IMR-90 (cell line): ENCODE data around the gene EIF4E3. TPM values are rescaled to one million over a fixed set of nuclear protein-coding genes. Genes with fewer than 3 reads are reported as not detected.

Experiments
- ATAC-seq: fragments of 200-7000 bp; cut with Tn5 transposase; 2 replicates; pipeline ENCODE4 v1.9.1; 2020; ENCODE audit warnings: low read depth, mild to moderate bottlenecking, moderate library complexity
- BruUV-seq: library from RNA; stranded (reverse); fragments of 400-500 nt; replicated peaks from 2 replicates; lab custom pipeline; 2021; lab: Mats Ljungman, UMichigan
- CTCF ChIA-PET: fragments of 300-600 bp; formaldehyde crosslinking; extraction: SDS; loops from one replicate; lab custom pipeline; 2021; ENCODE audit warnings: antibody characterized with exemption; lab: Yijun Ruan, JAX
- POLR2A ChIA-PET: fragments of 300-600 bp; sonication (Branson Sonifier 250); formaldehyde crosslinking; loops from one replicate; lab custom pipeline; 2022; ENCODE audit warnings: antibody characterized with exemption; ENCODE audit not compliant: unreplicated experiment; lab: Charles Lee
- DNase-seq: peaks from one replicate; pipeline ENCODE4 v3.0.0; 2013
- H2AFZ ChIP-seq: replicated peaks from 2 replicates; pipeline ENCODE3; 2013; ENCODE audit warnings: low read length, mild to moderate bottlenecking; ENCODE audit not compliant: poor library complexity
- H2AK5ac ChIP-seq: 2 replicates; pipeline ENCODE4 v1.6.1; 2013; ENCODE audit warnings: low read depth, low read length, inconsistent platforms
- H2AK9ac ChIP-seq: replicated peaks from 2 replicates; pipeline ENCODE3; 2013; ENCODE audit warnings: mild to moderate bottlenecking, low read depth, low read length, moderate library complexity; ENCODE audit not compliant: poor library complexity
- H2BK120ac ChIP-seq: 2 replicates; pipeline ENCODE4 v1.6.1; 2013; ENCODE audit warnings: low read depth, low read length, inconsistent platforms
- H2BK15ac ChIP-seq: 3 replicates; pipeline ENCODE4 v1.6.1; 2013; ENCODE audit warnings: low read depth, low read length, inconsistent platforms
- H2BK20ac ChIP-seq: 2 replicates; pipeline ENCODE4 v1.6.1; 2013; ENCODE audit warnings: low read depth, mild to moderate bottlenecking, inconsistent platforms, low read length, moderate library complexity
- H2BK5ac ChIP-seq: 2 replicates; pipeline ENCODE4 v1.6.1; 2013; ENCODE audit warnings: mild to moderate bottlenecking, low read depth, low read length, inconsistent platforms; ENCODE audit not compliant: poor library complexity, severe bottlenecking
- H3K14ac ChIP-seq: replicated peaks from 2 replicates; pipeline ENCODE4 v1.6.1; 2013; ENCODE audit warnings: low read depth, low read length, inconsistent platforms
- H3K18ac ChIP-seq: 2 replicates; pipeline ENCODE4 v1.6.1; 2013; ENCODE audit warnings: low read depth, low read length, control low read depth
- H3K23ac ChIP-seq: 2 replicates; pipeline ENCODE4 v1.6.1; 2013; ENCODE audit warnings: low read depth, low read length, inconsistent platforms
- H3K27ac ChIP-seq: 2 replicates; pipeline ENCODE4 v1.5.1; 2013; ENCODE audit warnings: mild to moderate bottlenecking, control low read depth, low read length; ENCODE audit not compliant: insufficient read depth
- H3K27me3 ChIP-seq: 2 replicates; pipeline ENCODE4 v1.6.1; 2013; ENCODE audit warnings: low read length; ENCODE audit not compliant: control insufficient read depth, insufficient read depth
- H3K36me3 ChIP-seq: 2 replicates; pipeline ENCODE4 v1.6.1; 2013; ENCODE audit warnings: low read length, mixed read lengths; ENCODE audit not compliant: control insufficient read depth, insufficient read depth
- H3K4ac ChIP-seq: 2 replicates; pipeline ENCODE4 v1.6.1; 2013; ENCODE audit warnings: low read depth, low read length, inconsistent platforms
- H3K4me1 ChIP-seq: 2 replicates; pipeline ENCODE4 v1.6.1; 2013; ENCODE audit warnings: low read length, mixed read lengths; ENCODE audit not compliant: control insufficient read depth, insufficient read depth
- H3K4me2 ChIP-seq: 2 replicates; pipeline ENCODE4 v1.6.1; 2013; ENCODE audit warnings: low read depth, mild to moderate bottlenecking, control low read depth, low read length, moderate library complexity
- H3K4me3 ChIP-seq: 2 replicates; pipeline ENCODE4 v1.5.1; 2013; ENCODE audit warnings: low read depth, mild to moderate bottlenecking, control low read depth, low read length, moderate library complexity; ENCODE audit not compliant: insufficient read depth
- H3K56ac ChIP-seq: 2 replicates; pipeline ENCODE4 v1.6.1; 2013; ENCODE audit warnings: low read length, inconsistent platforms; ENCODE audit not compliant: insufficient read depth; ENCODE audit errors: extremely low read depth
- H3K79me1 ChIP-seq, 2 experiments: 2 replicates each; pipeline ENCODE4 v1.6.1; 2013; ENCODE audit warnings: low read length in 2 of 2, inconsistent platforms in 1 of 2, low read depth in 1 of 2
- H3K9ac ChIP-seq: 2 replicates; pipeline ENCODE4 v1.6.1; 2013; ENCODE audit warnings: low read depth, low read length, control low read depth
- H3K9me1 ChIP-seq: 2 replicates; pipeline ENCODE4 v1.6.1; 2013; ENCODE audit warnings: low read length, inconsistent platforms; ENCODE audit not compliant: insufficient read depth
- H3K9me3 ChIP-seq: 2 replicates; pipeline ENCODE4 v1.6.1; 2013; ENCODE audit warnings: low read length; ENCODE audit not compliant: control insufficient read depth, insufficient read depth
- H4K20me1 ChIP-seq: 2 replicates; pipeline ENCODE4 v1.6.1; 2013; ENCODE audit warnings: low read length, inconsistent platforms; ENCODE audit not compliant: insufficient read depth
- H4K5ac ChIP-seq: 2 replicates; pipeline ENCODE4 v1.6.1; 2013; ENCODE audit warnings: mild to moderate bottlenecking, low read depth, low read length, control low read depth
- H4K8ac ChIP-seq, 2 experiments: 2 replicates each; pipeline ENCODE4 v1.6.1; 2013; ENCODE audit warnings: low read depth in 2 of 2, low read length in 2 of 2, control low read depth in 1 of 2, inconsistent platforms in 1 of 2
- H4K91ac ChIP-seq: 2 replicates; pipeline ENCODE4 v1.6.1; 2013; ENCODE audit warnings: low read depth, low read length, inconsistent platforms; ENCODE audit not compliant: insufficient read depth
- BHLHE40 ChIP-seq: fragments of 150-350 bp; IDR thresholded peaks from 2 replicates; pipeline ENCODE4 v1.6.1; 2016; ENCODE audit warnings: mild to moderate bottlenecking, low read depth, low read length
- CEBPB ChIP-seq: IDR thresholded peaks from 2 replicates; pipeline ENCODE4 v1.6.1; 2012; ENCODE audit warnings: low read depth, low read length, improper control_type of control experiment
- ELK1 ChIP-seq: fragments of 150-350 bp; IDR thresholded peaks from 2 replicates; pipeline ENCODE4 v1.6.1; 2016; ENCODE audit warnings: low read depth, mild to moderate bottlenecking, low read length, moderate library complexity, borderline replicate concordance
- FOS ChIP-seq: fragments of 150-350 bp; IDR thresholded peaks from 2 replicates; pipeline ENCODE4 v1.6.1; 2016; ENCODE audit warnings: low read depth, low read length
- MXI1 ChIP-seq: IDR thresholded peaks from 2 replicates; pipeline ENCODE4 v1.6.1; 2012; ENCODE audit warnings: low read depth, mild to moderate bottlenecking, low read length, moderate library complexity, borderline replicate concordance
- NFE2L2 ChIP-seq: fragments of 150-350 bp; IDR thresholded peaks from 2 replicates; pipeline ENCODE4 v1.6.1; 2016; ENCODE audit warnings: low read depth, mild to moderate bottlenecking, low read length
- POLR2A ChIP-seq: IDR thresholded peaks from 2 replicates; pipeline ENCODE4 v1.6.1; 2012; ENCODE audit warnings: mild to moderate bottlenecking, low read depth, low read length
- RAD21 ChIP-seq: IDR thresholded peaks from 2 replicates; pipeline ENCODE4 v1.6.1; 2012; ENCODE audit warnings: low read length, improper control_type of control experiment
- RCOR1 ChIP-seq: IDR thresholded peaks from 2 replicates; pipeline ENCODE4 v1.6.1; 2012; ENCODE audit warnings: mild to moderate bottlenecking, low read length, improper control_type of control experiment; ENCODE audit not compliant: insufficient replicate concordance
- SMC3 ChIP-seq: fragments of 150-350 bp; IDR thresholded peaks from 2 replicates; pipeline ENCODE4 v1.6.1; 2016; ENCODE audit warnings: low read depth, mild to moderate bottlenecking, antibody characterized with exemption, low read length, moderate library complexity
- USF2 ChIP-seq: fragments of 150-350 bp; IDR thresholded peaks from 2 replicates; pipeline ENCODE4 v1.6.1; 2017; ENCODE audit warnings: mild to moderate bottlenecking, antibody characterized with exemption, low read length, low read depth
- WGBS, 2 experiments: methylation state at CpG; one replicate each; pipeline versions ENCODE4 v1.1.5 to v1.1.7; 2013; ENCODE audit warnings: missing lambda C conversion rate in 2 of 2; ENCODE audit not compliant: insufficient read length in 1 of 2; ENCODE audit errors: extremely low coverage in 2 of 2; 5-methylcytosine and 5-hydroxymethylcytosine counted together
- dilution Hi-C: fragments of 300-500 bp; cut with HindIII; formaldehyde crosslinking; loops from one replicate; pipeline ENCODE4 v1.14.3; 2018; ENCODE audit warnings: low sequenced_read_pairs; ENCODE audit not compliant: unreplicated experiment
- in situ Hi-C: fragments of 300-500 bp; cut with MboI; formaldehyde crosslinking; loops from 3 replicates; pipeline ENCODE4 v1.14.3; 2019; ENCODE audit warnings: low sequenced_read_pairs, inconsistent platforms, mixed read lengths
- intact Hi-C: fragments of 100-400 bp; cut with micrococcal nuclease; formaldehyde crosslinking; loops from 2 replicates; pipeline ENCODE4 v1.10.0; 2022
- polyA plus RNA-seq, 3 experiments: library from polyadenylated mRNA; depleted of rRNA; stranded (reverse); fragments of >200 nt; gene quantifications; 2 replicates each; pipeline ENCODE4 v1.2.3, GENCODE V29; 2012; ENCODE audit warnings: low replicate concordance in 1 of 3
- total RNA-seq: library from RNA; depleted of rRNA; stranded (reverse); fragments of >200 nt; gene quantifications from 2 replicates; pipeline ENCODE4 v1.2.3, GENCODE V29; 2012

EIF4E3 gene
- total and polyA plus RNA-seq, 2 of the 4 experiments (the other 2 are of a cell fraction), result 0.72 to 1.1 TPM

GRCh38 chr3:71684046-71684756 lies 41.0 kb downstream of the EIF4E3 start (continued):
- TF ChIP-seq ELK1 (no peak), SMC3 (no peak)

- H3K4ac ChIP-seq, result peak overlapping the region; percentile 47; the same call in 1 of the 2 replicates
- intact Hi-C loops (loop anchor here (2.0 to 10.0 kb wide), 4 partner anchors 144 to 576 kb away; no protein-coding TSS in a partner anchor), dilution Hi-C loops (no loop called here), in situ Hi-C loops (no loop called here)
- H3K27me3 ChIP-seq, result no peaks in the 10 kb centered on the region
- DNase-seq, result peak; percentile 83
- peak overlapping the region; percentile 58 for H3K4me2 ChIP-seq
- ChIA-PET POLR2A (interaction anchor here (0.7 kb wide), 1 partner anchor 692 kb away, joined by 4 read pairs; no protein-coding TSS in a partner anchor), CTCF (interaction anchor here (0.6 to 1.6 kb wide), 15 partner anchors 9 to 1826 kb away, joined by 3 to 10 read pairs (median 3); no protein-coding TSS in a partner anchor)
- H2AK5ac ChIP-seq, result no peak overlapping the region; the same call in 1 of the 2 replicates
- H4K20me1 ChIP-seq, result no peaks in the 10 kb centered on the region
- 60% methylated on average over 2 of the region's 7 CpGs; no CpG with 5 or more reads in 1 of the 2 experiments for WGBS, 2 experiments
- H4K5ac ChIP-seq, result peak overlapping the region; percentile 19; the same call in 1 of the 2 replicates
- no peaks in the 10 kb centered on the region for H3K36me3 ChIP-seq
- no peaks in the 10 kb centered on the region for H3K9me3 ChIP-seq
- peak; percentile 79 for ATAC-seq
- H2BK15ac ChIP-seq, result peak overlapping the region; percentile 6; the same call in 1 of the 3 replicates
- H3K9me1 ChIP-seq, result no peaks in the 10 kb centered on the region
- H3K56ac ChIP-seq, result no peak overlapping the region
- peak overlapping the region; percentile 30; the same call in 1 of the 2 replicates for H3K18ac ChIP-seq
- peak overlapping the region; percentile 49; the same call in 1 of the 2 replicates for H3K9ac ChIP-seq
- peak overlapping the region; percentile 81 for H2AFZ ChIP-seq
- H3K23ac ChIP-seq, result no peak overlapping the region
- H4K8ac ChIP-seq, result peak overlapping the region in 1 of 2 experiments; percentile 57; a peak in 1 of 4 replicates
- peak overlapping the region; percentile 21; the same call in 1 of the 2 replicates for H3K14ac ChIP-seq
- peak overlapping the region; percentile 59 for H2BK5ac ChIP-seq
- H3K79me1 ChIP-seq, result no peaks in the 10 kb centered on the region
- no peak overlapping the region for H2BK20ac ChIP-seq
- no peak overlapping the region for H4K91ac ChIP-seq
- peak overlapping the region; percentile 2 for H2AK9ac ChIP-seq
- no peak overlapping the region for H2BK120ac ChIP-seq
- no TSS peak for BruUV-seq
- H3K4me3 ChIP-seq, result no peak overlapping the region
- H3K4me1 ChIP-seq, result peaks cover 12% of the 10 kb centered on the region
- H3K27ac ChIP-seq, result peak overlapping the region; percentile 51; the same call in 1 of the 2 replicates
- TF ChIP-seq CEBPB, result peak; percentile 88
- TF ChIP-seq POLR2A, result no peak
- TF ChIP-seq MXI1, result no peak
- no peak for TF ChIP-seq BHLHE40
- no peak for TF ChIP-seq ELK1
- TF ChIP-seq RCOR1, result no peak
- TF ChIP-seq RAD21, result peak; percentile 82
- TF ChIP-seq FOS, result no peak
- TF ChIP-seq NFE2L2, result no peak
- no peak for TF ChIP-seq USF2
Measured at GRCh38 chr3:71681224-71681668, 44.0 kb downstream of the EIF4E3 start.
